ENCODE measurements around the gene AGFG1.

AGFG1 gene

DNA sequence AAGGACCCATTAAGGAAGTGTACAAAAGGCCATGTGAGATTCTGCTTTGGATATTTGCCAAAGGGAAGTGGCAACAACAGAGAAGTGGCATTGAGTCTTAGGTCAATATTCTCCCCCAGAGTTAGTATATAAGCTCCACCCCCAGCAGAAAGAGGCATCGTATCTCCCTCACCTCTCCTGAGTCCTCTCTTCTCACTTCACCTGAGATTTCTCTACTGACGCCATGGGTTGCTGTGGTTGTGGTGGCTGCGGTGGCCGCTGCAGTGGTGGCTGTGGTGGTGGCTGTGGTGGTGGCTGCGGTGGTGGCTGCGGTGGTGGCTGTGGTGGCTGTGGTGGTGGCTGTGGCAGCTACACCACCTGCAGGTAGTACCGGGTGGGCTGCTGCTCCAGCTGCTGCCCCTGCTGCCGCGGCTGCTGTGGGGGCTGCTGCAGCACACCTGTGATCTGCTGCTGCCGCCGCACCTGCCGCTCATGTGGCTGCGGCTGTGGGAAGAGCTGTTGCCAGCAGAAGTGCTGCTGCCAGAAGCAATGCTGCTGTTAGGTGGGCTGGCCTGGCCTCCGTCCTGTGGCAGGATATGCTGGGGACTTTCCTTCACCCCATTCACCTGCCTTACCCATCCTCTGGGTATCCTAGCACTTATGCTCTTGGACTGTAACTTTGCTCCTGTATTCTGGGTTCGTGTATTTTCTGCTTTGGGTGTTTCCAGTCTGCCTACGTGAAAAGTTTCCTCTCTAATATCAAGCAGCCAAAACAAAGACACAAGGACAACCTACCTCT is 136.8 kb downstream of the AGFG1 start:
- DNase-seq (ENCODE audit: low read depth in 2 of 2) = no peak

DNA sequence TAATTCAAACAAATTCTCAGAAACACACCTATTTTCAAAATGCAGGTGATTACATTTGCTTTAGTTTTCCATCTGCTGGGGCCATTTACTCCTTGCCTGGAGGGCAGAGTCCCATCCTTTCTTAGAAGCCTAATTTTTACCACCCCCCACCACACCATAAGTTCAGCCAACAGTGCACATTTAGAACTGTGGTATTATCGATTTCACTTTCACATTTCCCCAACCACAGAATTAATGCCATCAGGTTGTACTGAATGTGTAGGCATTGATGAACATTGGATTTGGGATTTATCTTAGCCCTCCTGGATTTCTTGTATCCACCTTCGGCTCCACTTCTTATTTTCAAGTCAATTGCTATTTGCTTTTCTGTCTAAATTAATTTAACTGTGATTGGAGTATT is 138.2 kb downstream of the AGFG1 start:
- no peak for DNase-seq (ENCODE audit: low read depth in 2 of 2)

Measured in stimulated activated CD4-positive, alpha-beta T cell treated with anti-CD3 and anti-CD28 coated beads, Interleukin-4, amount 100 ng/mL, for 48 hours (primary cell).